GM21367 (cell line): ENCODE results near the gene SYNC.
"Not testable (repeated sequence)": the region's sequence is repeated elsewhere in the genome, so short reads cannot be mapped to it uniquely, and the experiment has no call there.

Experiments
- ATAC-seq: cut with Tn5 transposase; IDR thresholded peaks from one replicate; pipeline ENCODE4 v1.9.1; 2021; ENCODE audit not compliant: unreplicated experiment

SYNC gene

GRCh38 chr1:32695098-32695904 is 7.3 kb downstream of the SYNC start:
- no peak for ATAC-seq

- no peak for ATAC-seq
Measured at GRCh38 chr1:32693455-32694174, 9.0 kb downstream of the SYNC start.

- no peak for ATAC-seq
Measured at GRCh38 chr1:32686387-32686786, 16.2 kb downstream of the SYNC start.

GRCh38 chr1:32685498-32685897 is 17.1 kb downstream of the SYNC start:
- ATAC-seq, result no peak

- ATAC-seq, result no peak
Measured at GRCh38 chr1:32684167-32684811, 18.3 kb downstream of the SYNC start.

- no peak for ATAC-seq
Measured at GRCh38 chr1:32683397-32683796, 19.2 kb downstream of the SYNC start.

- no peak for ATAC-seq
Measured at GRCh38 chr1:32681999-32682398, 20.6 kb downstream of the SYNC start.

- ATAC-seq, result no peak
Measured at GRCh38 chr1:32681509-32681908, 21.1 kb downstream of the SYNC start.

- ATAC-seq, result no peak
Measured at GRCh38 chr1:32680642-32681041, 21.9 kb downstream of the SYNC start.

GRCh38 chr1:32679993-32680392 is 22.6 kb downstream of the SYNC start:
- ATAC-seq, result not testable (repeated sequence)

- ATAC-seq, result no peak
Measured at GRCh38 chr1:32676945-32677344, 25.6 kb downstream of the SYNC start.

- ATAC-seq, result not testable (repeated sequence)
Measured at GRCh38 chr1:32668716-32669115, 33.9 kb downstream of the SYNC start.

GRCh38 chr1:32666901-32667566 is 35.5 kb downstream of the SYNC start:
- no peak for ATAC-seq

- no peak for ATAC-seq
Measured at GRCh38 chr1:32665915-32666314, 36.7 kb downstream of the SYNC start.

- ATAC-seq, result no peak
Measured at GRCh38 chr1:32659581-32659980, 43.0 kb downstream of the SYNC start.

- ATAC-seq, result no peak
Measured at GRCh38 chr1:32652244-32652962, 50.2 kb downstream of the SYNC start.

- peak; percentile 22 for ATAC-seq
Measured at GRCh38 chr1:32651461-32652073, 51.0 kb downstream of the SYNC start.

GRCh38 chr1:32650752-32651460 is 51.7 kb downstream of the SYNC start, which contains the start of gene RBBP4:
TSS of gene RBBP4 (plus strand) at chr1:32651208. CDS start at chr1:32651307, 99 bp downstream.
- peak; percentile 73 for ATAC-seq

- ATAC-seq, result peak; percentile 57
Measured at GRCh38 chr1:32650248-32650751, 52.3 kb downstream of the SYNC start, which contains the start of gene ZBTB8OS. TSS of gene ZBTB8OS (minus strand) at chr1:32650550. CDS start at chr1:32650529, 21 bp downstream.
